K562 (cell line): ENCODE data around the gene HNRNPF. TPM values are rescaled to one million over a fixed set of nuclear protein-coding genes. Genes with fewer than 3 reads are reported as not detected.

Experiments used
- ATAC-seq: fragments of 200-7000 bp; cut with Tn5 transposase; 3 replicates; pipeline ENCODE4 v1.9.1; 2020; ENCODE audit warnings: moderate library complexity
- BruUV-seq: library from RNA; stranded (reverse); fragments of 400-500 nt; replicated peaks from 2 replicates; lab custom pipeline; 2021; lab: Mats Ljungman, UMichigan
- CTCF ChIA-PET: fragments of 300-600 bp; formaldehyde crosslinking; extraction: SDS; loops from one replicate; lab custom pipeline; 2021; ENCODE audit warnings: low intra/inter-chr PET ratio; lab: Yijun Ruan, JAX
- POLR2A ChIA-PET: fragments of 300-600, 350-650 bp; sonication (Branson Sonifier 250); formaldehyde crosslinking; extraction: SDS; loops from one replicate; lab custom pipeline; 2021; ENCODE audit warnings: antibody characterized with exemption, inconsistent platforms; lab: Yijun Ruan, JAX
- DNase-seq, 4 experiments: peaks; one replicate each; pipeline versions ENCODE4 v3.0.0 to v3.0.0-alpha.2; 2011 to 2018; ENCODE audit warnings: low spot score in 3 of 4, mixed read lengths in 3 of 4; ENCODE audit errors: extremely low read depth in 1 of 4
- FAIRE-seq: peaks from 2 replicates; lab custom pipeline; 2011; peaks lifted over from hg19 to GRCh38; lab: Jason Lieb, UNC
- H2AFZ ChIP-seq: 2 replicates; pipeline ENCODE4 v1.6.0; 2011; ENCODE audit warnings: low read depth, low read length, control low read depth, inconsistent platforms
- H3K27ac ChIP-seq: fragments of 200-600 bp; 3 replicates; pipeline ENCODE4 v1.8.0; 2011; ENCODE audit warnings: low read depth, mild to moderate bottlenecking, control low read depth, inconsistent platforms, low read length, moderate library complexity, mixed read lengths; ENCODE audit errors: extremely low read depth
- H3K27me3 ChIP-seq, 2 experiments: fragments of 300-600 bp in 1 of 2; 2 replicates in 1 of 2; 3 replicates in 1 of 2; pipeline versions ENCODE4 v1.6.0 to v1.8.0; 2011; ENCODE audit warnings: inconsistent platforms in 2 of 2, low read length in 2 of 2, mild to moderate bottlenecking in 1 of 2, mixed read lengths in 1 of 2, moderate library complexity in 1 of 2; ENCODE audit not compliant: control insufficient read depth in 2 of 2, insufficient read depth in 2 of 2
- H3K36me3 ChIP-seq: fragments of 300-600 bp; 3 replicates; pipeline ENCODE4 v1.8.0; 2011; ENCODE audit warnings: mild to moderate bottlenecking, low read length, inconsistent platforms; ENCODE audit not compliant: control insufficient read depth, insufficient read depth
- H3K4me1 ChIP-seq, 2 experiments: fragments of 200-600 bp in 1 of 2; replicated peaks in 1 of 2; 2 replicates in 1 of 2; 3 replicates in 1 of 2; pipeline versions ENCODE4 v1.5.1 to v1.8.0; 2011; ENCODE audit warnings: inconsistent platforms in 2 of 2, low read length in 2 of 2, mild to moderate bottlenecking in 1 of 2, mixed read lengths in 1 of 2, moderate library complexity in 1 of 2; ENCODE audit not compliant: control insufficient read depth in 2 of 2, insufficient read depth in 2 of 2
- H3K4me2 ChIP-seq: 2 replicates; pipeline ENCODE4 v1.6.1; 2011; ENCODE audit warnings: low read length, control low read depth, inconsistent platforms, mixed read lengths; ENCODE audit not compliant: insufficient read depth
- H3K4me3 ChIP-seq: fragments of 200-600 bp; sonication (generic), shearing (Covaris generic); 2 replicates; pipeline ENCODE4 v1.5.1; 2016; ENCODE audit warnings: control low read depth, inconsistent platforms
- H3K79me2 ChIP-seq: fragments of 200-600 bp; 3 replicates; pipeline ENCODE4 v1.8.0; 2011; ENCODE audit warnings: low read length, inconsistent platforms; ENCODE audit not compliant: control insufficient read depth, insufficient read depth
- H3K9ac ChIP-seq, 2 experiments: 2 replicates each; pipeline versions ENCODE4 v1.6.0 to v1.6.1; 2011; ENCODE audit warnings: low read depth in 2 of 2, low read length in 2 of 2, control low read depth in 1 of 2, inconsistent platforms in 1 of 2, mild to moderate bottlenecking in 1 of 2, mixed read lengths in 1 of 2; ENCODE audit not compliant: insufficient read depth in 1 of 2
- H3K9me1 ChIP-seq: one replicate; pipeline ENCODE4 v1.6.0; 2011; ENCODE audit warnings: inconsistent platforms, mild to moderate bottlenecking, low read length, moderate library complexity; ENCODE audit not compliant: control insufficient read depth, insufficient read depth
- H3K9me3 ChIP-seq: replicated peaks from 2 replicates; pipeline ENCODE4 v1.5.1; 2011; ENCODE audit warnings: low read depth, low read length, inconsistent platforms; ENCODE audit not compliant: control insufficient read depth, insufficient read depth
- H4K20me1 ChIP-seq: replicated peaks from 2 replicates; pipeline ENCODE4 v1.6.1; 2011; ENCODE audit warnings: low read length, inconsistent platforms, mixed read lengths; ENCODE audit not compliant: control insufficient read depth, insufficient read depth
- ASH1L ChIP-seq: fragments of 450-650 bp; IDR thresholded peaks from 2 replicates; pipeline ENCODE4 v1.6.1; 2018; ENCODE audit warnings: borderline replicate concordance, mild to moderate bottlenecking, low read depth; ENCODE audit not compliant: partially characterized antibody
- BCOR ChIP-seq: fragments of 450-650 bp; IDR thresholded peaks from 2 replicates; pipeline ENCODE4 v1.6.1; 2016
- C11orf30 ChIP-seq: fragments of 450-650 bp; IDR thresholded peaks from 2 replicates; pipeline ENCODE4 v1.6.1; 2016; ENCODE audit warnings: low read depth, mild to moderate bottlenecking
- CHD4 ChIP-seq: fragments of 200-600 bp; sonication (generic); IDR thresholded peaks from 3 replicates; pipeline ENCODE4 v1.6.1; 2012; ENCODE audit warnings: low read depth, mild to moderate bottlenecking, mixed read lengths, low read length, inconsistent platforms; ENCODE audit not compliant: insufficient read depth, insufficient replicate concordance, poor library complexity, severe bottlenecking
- CXXC5 ChIP-seq: fragments of 250-450 bp; sonication (Bioruptor Pico); IDR thresholded peaks from 2 replicates; pipeline ENCODE4 v1.8.0; 2022; ENCODE audit warnings: inconsistent platforms, mild to moderate bottlenecking, moderate library complexity
- DPF2 ChIP-seq: fragments of 450-650 bp; IDR thresholded peaks from 2 replicates; pipeline ENCODE4 v1.6.1; 2016
- FUS ChIP-seq: fragments of 200-400 bp; formaldehyde crosslinking; optimal IDR thresholded peaks from 2 replicates; pipeline ENCODE3; 2017; ENCODE audit warnings: low read depth, low read length
- GABPA ChIP-seq: fragments of 200-800 bp; sonication (Bioruptor generic); conservative IDR thresholded peaks from 2 replicates; pipeline ENCODE4 v1.6.1; 2016; ENCODE audit warnings: low read depth, missing genetic modification characterization, missing compliant biosample characterization
- GTF2A2 ChIP-seq: IDR thresholded peaks from 2 replicates; pipeline ENCODE4 v1.6.1; 2016; ENCODE audit warnings: mild to moderate bottlenecking, missing genetic modification characterization, missing compliant biosample characterization
- MAZ ChIP-seq, 2 experiments: fragments of 450-650 bp in 1 of 2; sonication (generic) in 1 of 2; formaldehyde crosslinking; IDR thresholded peaks in 1 of 2; conservative IDR thresholded peaks in 1 of 2; 2 replicates each; pipeline versions ENCODE4 v1.4.0 to v1.5.0; 2020; ENCODE audit warnings: mild to moderate bottlenecking in 1 of 2, missing genetic modification reagents in 1 of 2
- MCM2 ChIP-seq: fragments of 450-650 bp; IDR thresholded peaks from 2 replicates; pipeline ENCODE4 v1.6.1; 2017; ENCODE audit warnings: low read depth, mild to moderate bottlenecking
- NR2C1 ChIP-seq, 2 experiments: fragments of 450-650 bp; IDR thresholded peaks; 2 replicates each; pipeline ENCODE4 v1.6.1; 2017; ENCODE audit warnings: mild to moderate bottlenecking in 2 of 2, antibody characterized with exemption in 1 of 2, inconsistent platforms in 1 of 2, missing compliant biosample characterization in 1 of 2, missing genetic modification characterization in 1 of 2
- NRF1 ChIP-seq, 2 experiments: fragments of 450-650 bp; IDR thresholded peaks in 1 of 2; conservative IDR thresholded peaks in 1 of 2; 2 replicates each; pipeline ENCODE4 v1.6.1; 2014; ENCODE audit warnings: mild to moderate bottlenecking in 2 of 2
- PHF8 ChIP-seq: fragments of 200-600 bp; sonication (generic); IDR thresholded peaks from 2 replicates; pipeline ENCODE4 v1.6.1; 2012; ENCODE audit warnings: mixed run types, mild to moderate bottlenecking, inconsistent platforms, low read length, moderate library complexity, borderline replicate concordance
- SMAD4 ChIP-seq: fragments of 250-450 bp; sonication (Bioruptor Pico); conservative IDR thresholded peaks from 2 replicates; pipeline ENCODE4 v1.8.0; 2021; ENCODE audit warnings: inconsistent platforms, mild to moderate bottlenecking, moderate library complexity
- USF1 ChIP-seq: sonication (generic); formaldehyde crosslinking; IDR thresholded peaks from 2 replicates; pipeline ENCODE4 v1.9.0; 2022; ENCODE audit warnings: mild to moderate bottlenecking, missing genetic modification reagents
- ZKSCAN3 ChIP-seq: fragments of 250-450 bp; sonication (Bioruptor Pico); IDR thresholded peaks from 2 replicates; pipeline ENCODE4 v1.4.0; 2020
- ZNF134 ChIP-seq: fragments of 250-450 bp; sonication (Bioruptor Pico); conservative IDR thresholded peaks from 2 replicates; pipeline ENCODE4 v1.4.0; 2020
- ZNF274 ChIP-seq: IDR thresholded peaks from 2 replicates; pipeline ENCODE4 v1.6.1; 2011; ENCODE audit warnings: low read depth, mild to moderate bottlenecking, low read length, moderate library complexity, borderline replicate concordance
- ZNF589 ChIP-seq: fragments of 200-800 bp; sonication (Bioruptor generic); IDR thresholded peaks from 2 replicates; pipeline ENCODE4 v1.6.1; 2016; ENCODE audit warnings: low read depth, missing genetic modification characterization, missing compliant biosample characterization
- WGBS: fragments of 100-300 bp; shearing (Covaris generic); methylation state at CpG from one replicate; pipeline ENCODE4 v1.1.6; 2016; ENCODE audit warnings: low coverage, mixed read lengths; ENCODE audit not compliant: insufficient coverage; ENCODE audit errors: missing lambda C conversion rate; 5-methylcytosine and 5-hydroxymethylcytosine counted together
- in situ Hi-C: fragments of 300-500 bp; cut with MboI; formaldehyde crosslinking; loops from 4 replicates; pipeline ENCODE4 v1.15.0; 2018; ENCODE audit warnings: inconsistent platforms, mixed read lengths
- intact Hi-C: fragments of 100-400 bp; cut with micrococcal nuclease; formaldehyde crosslinking; loops from 2 replicates; pipeline ENCODE4 v1.14.2; 2022
- polyA plus RNA-seq, 8 experiments: library from polyadenylated mRNA; depleted of rRNA in 4 of 8; stranded (reverse) in 5 of 8; unstranded in 3 of 8; fragments of >200 nt; fragmentation: Nextera tagmentation in 2 of 8; fragmentation: Illumina TruSeq in 1 of 8; extraction: Ambion mirVana in 2 of 8; extraction: Trizol in 1 of 8; gene quantifications; 2 replicates each; pipeline versions ENCODE4 v1.2.1 to v1.2.3, GENCODE V29; 2011 to 2014; ENCODE audit warnings: inconsistent platforms in 1 of 8, missing spikeins in 1 of 8
- total RNA-seq, 7 experiments: library from RNA; depleted of rRNA in 6 of 7; stranded (reverse); fragments of >200 nt in 6 of 7; fragmentation: Illumina TruSeq in 2 of 7; extraction: Trizol in 2 of 7; gene quantifications; 2 replicates each; pipeline versions ENCODE4 v1.2.1 to v1.2.3, GENCODE V29; 2011 to 2021; ENCODE audit warnings: low replicate concordance in 1 of 7

HNRNPF gene
- total and polyA plus RNA-seq, 9 of the 15 experiments (the other 6 are each of a cell fraction or from before 2014, with no cell fraction given): 192 to 489 (median 416) TPM

GRCh38 chr10:43436291-43437140 lies 27.5 kb upstream of the HNRNPF start, which contains the start of gene ZNF487 (continued):
- TF ChIP-seq CHD4: peak; percentile 29
- no peak for TF ChIP-seq ZNF589 (CRISPR knock-in tag)
- TF ChIP-seq ZNF134: peak; percentile 39
- TF ChIP-seq FUS: peak; percentile 77
- TF ChIP-seq MCM2: no peak

- WGBS: 51% methylated on average over 8 of the region's 8 CpGs
- in situ Hi-C loops: no loop called here
- peak overlapping the region; percentile 3; the same call in 1 of the 2 replicates for H2AFZ ChIP-seq
- H4K20me1 ChIP-seq: no peaks in the 10 kb centered on the region
- BruUV-seq: no TSS peak
- H3K9ac ChIP-seq: peak overlapping the region in 1 of 2 experiments; percentile 77; a peak in 1 of 4 replicates
- H3K4me2 ChIP-seq: peak overlapping the region; percentile 16; the same call in 1 of the 2 replicates
- H3K79me2 ChIP-seq: peaks cover 12% of the 10 kb centered on the region
- intact Hi-C loops: no loop called here
- H3K27me3 ChIP-seq: no peaks in the 10 kb centered on the region
- peak; percentile 77 for FAIRE-seq
- ChIA-PET POLR2A (interaction anchor here (0.6 to 2.0 kb wide), 5 partner anchors 10 to 77 kb away, joined by 3 to 5 read pairs (median 3); no protein-coding TSS in a partner anchor), CTCF (no interaction called here)
- H3K9me3 ChIP-seq: no peaks in the 10 kb centered on the region; the same call in 1 of the 2 replicates
- peak; percentile 74 for ATAC-seq
- no peak overlapping the region for H3K27ac ChIP-seq
- H3K36me3 ChIP-seq: no peaks in the 10 kb centered on the region
- H3K9me1 ChIP-seq: no peaks in the 10 kb centered on the region
- no peak overlapping the region for H3K4me3 ChIP-seq
- DNase-seq: peak in 1 of 4 experiments; percentile 74
- H3K4me1 ChIP-seq: peaks cover 8 to 36% of the 10 kb centered on the region in 2 experiments; a peak in 4 of 5 replicates
- TF ChIP-seq BCOR: no peak
- TF ChIP-seq ASH1L: no peak
- TF ChIP-seq USF1 (CRISPR knock-in tag): no peak
- TF ChIP-seq NR2C1 (IDR thresholded peaks at IDR 0.05): peak; percentile 65; the same call in 1 of the 2 replicates
- peak; percentile 47; the same call in 1 of the 2 replicates for TF ChIP-seq NR2C1 (tag; IDR thresholded peaks at IDR 0.05)
- TF ChIP-seq CXXC5: 0 out of 2 replicates have a peak, but pooled peaks have one; percentile 11
- no peak for TF ChIP-seq MAZ (CRISPR knock-in tag; conservative IDR thresholded peaks at IDR 0.05 in 1 of 2, IDR thresholded peaks at IDR 0.05 in 1 of 2)
- TF ChIP-seq GTF2A2: no peak
- no peak for TF ChIP-seq GABPA (tag)
- no peak for TF ChIP-seq ZNF274
- no peak for TF ChIP-seq PHF8
- no peak for TF ChIP-seq ZKSCAN3 (CRISPR knock-in tag)
- TF ChIP-seq C11orf30: no peak
- peak in 1 of 2 experiments; percentile 11; a peak in 1 of 4 replicates for TF ChIP-seq NRF1 (conservative IDR thresholded peaks at IDR 0.05 in 1 of 2, IDR thresholded peaks at IDR 0.05 in 1 of 2)
- no peak for TF ChIP-seq SMAD4 (CRISPR knock-in tag)
- TF ChIP-seq DPF2: 0 out of 2 replicates have a peak, but pooled peaks have one; percentile 10
Observed at GRCh38 chr10:43430926-43431663, 22.1 kb upstream of the HNRNPF start.
